ENCODE results near the gene CYTH3.
"Not testable (repeated sequence)": the region's sequence is repeated elsewhere in the genome, so short reads cannot be mapped to it uniquely, and the experiment has no call there.

Gene CYTH3

DNA sequence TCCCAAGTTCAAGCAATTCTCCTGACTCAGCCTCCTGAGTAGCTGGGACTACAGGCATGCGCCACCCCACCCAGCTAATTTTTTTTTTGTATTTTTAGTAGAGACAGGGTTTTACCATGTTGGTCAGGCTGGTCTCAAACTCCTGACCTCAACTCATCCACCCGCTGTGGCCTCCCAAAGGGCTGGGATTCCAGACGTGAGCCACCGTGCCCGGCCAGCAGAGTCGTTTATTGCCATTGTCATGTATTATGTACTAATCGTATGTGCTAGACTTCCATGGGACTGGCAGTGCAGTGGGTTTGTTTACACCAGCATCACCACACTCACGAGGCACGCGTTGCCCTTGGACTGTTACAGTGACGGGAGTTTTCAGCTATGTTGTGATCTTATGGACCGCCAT, 120.9 kb downstream of the CYTH3 start:
- DNase-seq (ENCODE audit: low read depth), result not testable (repeated sequence)

DNA sequence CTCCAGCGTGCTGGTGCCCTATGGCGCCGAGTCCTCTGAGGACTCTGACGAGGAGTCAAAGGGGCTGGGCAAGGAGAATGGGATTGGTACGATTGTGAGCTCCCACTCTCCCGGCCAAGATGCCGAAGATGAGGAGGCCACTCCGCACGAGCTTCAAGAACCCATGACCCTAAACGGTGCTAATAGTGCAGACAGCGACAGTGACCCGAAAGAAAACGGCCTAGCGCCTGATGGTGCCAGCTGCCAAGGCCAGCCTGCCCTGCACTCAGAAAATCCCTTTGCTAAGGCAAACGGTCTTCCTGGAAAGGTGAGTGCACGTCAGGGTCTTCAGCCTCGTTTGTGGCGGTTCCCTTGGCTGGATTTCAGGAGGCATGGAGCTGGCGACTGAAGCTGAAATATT, 122.4 kb downstream of the CYTH3 start:
- DNase-seq (ENCODE audit: low read depth), result no peak

DNA sequence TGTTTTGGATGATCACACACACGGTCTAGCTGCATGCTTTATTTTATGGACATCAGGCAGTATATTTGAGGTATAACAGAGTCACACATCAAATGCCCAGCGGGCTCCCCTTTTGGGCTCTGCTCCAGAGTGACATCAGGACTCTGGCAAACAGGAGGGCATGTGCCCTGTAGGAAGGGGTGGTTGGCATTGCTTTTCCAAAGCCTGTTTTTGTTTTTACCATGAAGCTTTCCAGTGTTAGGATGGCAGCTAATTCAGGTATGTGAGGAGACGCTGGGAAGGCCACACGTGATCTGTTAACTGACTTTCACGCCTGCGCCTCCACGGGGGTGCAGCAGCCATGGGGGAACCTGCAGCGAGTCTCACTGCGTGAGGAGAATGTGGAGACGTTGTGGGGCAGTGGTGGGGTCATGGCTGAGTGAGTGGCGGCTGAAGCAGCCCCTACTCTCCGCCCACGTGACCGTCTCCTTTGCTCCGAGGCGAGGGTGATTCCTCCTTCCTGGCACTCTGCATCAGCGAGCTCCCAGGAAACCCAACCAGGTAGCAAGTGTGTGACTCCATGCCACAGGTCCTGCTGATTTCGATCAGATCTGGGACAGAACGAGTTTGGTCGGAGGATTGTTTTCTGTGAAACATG, 123.6 kb downstream of the CYTH3 start:
- no peak for DNase-seq (ENCODE audit: low read depth)

DNA sequence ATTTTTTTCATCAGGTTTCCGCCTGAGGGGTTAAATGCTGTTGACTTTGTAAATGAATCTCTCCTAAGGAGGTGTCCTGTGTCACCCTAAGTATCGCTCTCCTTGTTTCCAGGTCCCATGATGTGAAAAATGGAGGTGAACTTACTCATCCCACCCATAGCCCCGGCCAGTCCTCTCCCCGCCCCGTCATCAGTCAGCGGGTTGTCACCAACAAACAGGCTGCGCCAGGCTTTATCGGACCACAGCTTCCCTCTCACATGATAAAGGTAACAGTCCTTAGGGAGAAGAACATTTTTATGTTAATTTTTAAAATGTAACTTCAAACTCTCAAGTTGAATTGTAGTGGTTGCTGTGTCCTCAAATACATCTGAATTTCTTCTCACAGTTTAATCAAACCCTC, 124.8 kb downstream of the CYTH3 start:
- DNase-seq (ENCODE audit: low read depth), result no peak

DNA sequence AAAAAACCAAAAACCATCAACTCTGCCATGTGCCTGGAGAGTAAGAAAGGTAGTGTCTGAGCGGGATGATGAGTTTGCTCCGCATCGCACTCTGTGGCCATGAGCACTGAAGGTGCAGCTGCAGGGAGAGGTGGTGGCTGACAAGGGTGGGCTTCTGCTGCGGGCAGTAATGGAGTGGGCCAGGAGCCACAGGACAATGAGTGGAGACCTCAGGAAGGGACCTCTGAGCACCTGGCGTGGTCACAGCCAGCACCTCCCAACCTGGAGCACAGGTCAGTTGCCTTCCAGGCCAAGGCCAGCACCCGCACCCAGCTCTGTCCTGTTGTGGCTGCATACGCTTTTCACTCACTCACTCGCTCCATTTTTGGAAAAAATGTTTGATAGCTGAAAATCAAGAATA, 125.8 kb downstream of the CYTH3 start:
- no peak for DNase-seq (ENCODE audit: low read depth)

DNA sequence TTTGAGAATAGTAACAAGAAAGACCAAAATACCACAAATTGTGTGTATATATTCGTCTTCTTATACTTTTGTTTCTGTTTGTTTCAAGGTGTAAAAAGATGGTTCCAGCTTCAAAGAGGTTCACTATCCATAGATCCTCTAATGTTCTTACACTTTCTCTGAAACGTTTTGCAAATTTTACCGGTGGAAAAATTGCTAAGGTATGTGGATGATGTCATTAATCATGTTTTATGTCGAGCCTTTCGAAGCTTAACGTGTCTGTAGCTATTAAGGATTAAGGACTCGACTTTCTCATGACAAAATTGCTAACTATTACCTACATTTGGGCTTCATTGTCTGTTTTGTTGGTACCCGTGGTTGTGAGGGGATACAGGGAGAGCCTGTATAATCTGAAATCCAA, 128.4 kb downstream of the CYTH3 start:
- DNase-seq (ENCODE audit: low read depth), result no peak

DNA sequence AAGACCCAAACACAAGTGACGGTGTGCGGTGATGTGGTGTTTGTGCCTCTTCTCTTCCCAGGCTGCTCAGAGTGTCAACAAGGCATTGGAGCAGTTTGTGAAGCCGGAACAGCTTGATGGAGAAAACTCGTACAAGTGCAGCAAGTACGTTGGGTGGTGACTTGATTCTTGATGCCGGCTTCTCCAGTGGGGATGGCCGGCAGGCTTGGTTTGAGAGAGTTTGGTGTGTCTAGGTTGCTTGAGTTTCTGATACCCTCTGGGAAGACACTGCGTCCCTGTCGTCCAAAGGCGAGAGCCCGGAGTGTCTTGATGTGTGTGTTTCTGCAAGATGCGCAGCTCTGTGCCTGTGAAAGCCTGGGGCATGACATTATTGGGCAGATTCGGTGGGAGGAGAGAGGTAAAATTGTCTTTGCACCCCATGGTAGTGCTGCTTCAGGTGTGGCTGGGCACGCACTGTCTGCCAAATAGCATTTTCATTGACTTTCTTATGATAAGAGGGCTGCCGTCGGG, 129.5 kb downstream of the CYTH3 start:
- no peak for DNase-seq (ENCODE audit: low read depth)

DNA sequence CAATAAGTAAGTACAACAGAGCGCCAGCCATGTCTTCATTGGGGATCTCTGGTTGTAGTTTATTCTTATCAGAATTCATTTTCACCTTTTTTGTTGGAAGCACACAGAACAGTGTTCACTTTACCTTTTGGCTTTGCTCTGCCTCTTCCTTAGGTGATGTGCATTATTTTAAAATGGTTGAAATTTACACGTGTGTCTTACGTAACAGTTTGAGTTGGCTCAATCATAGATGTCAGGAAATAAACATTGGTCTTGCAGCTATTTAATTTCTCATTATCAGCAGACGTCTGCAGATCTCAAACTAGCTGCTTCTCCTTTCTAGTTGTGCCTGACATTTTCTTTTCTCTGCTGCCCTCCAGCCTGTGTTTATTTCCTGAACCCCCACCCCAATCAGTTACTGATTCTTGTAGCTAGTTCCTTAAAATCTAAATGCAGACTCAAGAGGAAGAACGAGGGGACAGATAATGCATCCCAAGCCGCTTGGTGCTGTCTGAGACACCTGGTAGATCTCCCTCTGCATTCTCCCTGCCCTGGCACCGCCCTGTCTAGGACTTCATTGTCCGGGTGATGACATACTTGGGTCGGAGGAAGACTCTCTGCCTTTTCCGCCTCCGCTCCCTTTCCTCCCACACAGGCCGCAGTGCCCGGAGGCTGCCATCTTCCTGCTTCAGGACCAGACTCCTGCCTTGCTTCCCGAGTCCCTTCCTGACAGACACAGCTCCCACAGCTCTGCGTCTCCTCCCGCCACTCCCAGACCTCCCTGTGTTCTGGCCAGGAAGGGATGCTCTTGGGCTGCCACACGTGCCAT, 133.0 kb downstream of the CYTH3 start:
- no peak for DNase-seq (ENCODE audit: low read depth)

DNA sequence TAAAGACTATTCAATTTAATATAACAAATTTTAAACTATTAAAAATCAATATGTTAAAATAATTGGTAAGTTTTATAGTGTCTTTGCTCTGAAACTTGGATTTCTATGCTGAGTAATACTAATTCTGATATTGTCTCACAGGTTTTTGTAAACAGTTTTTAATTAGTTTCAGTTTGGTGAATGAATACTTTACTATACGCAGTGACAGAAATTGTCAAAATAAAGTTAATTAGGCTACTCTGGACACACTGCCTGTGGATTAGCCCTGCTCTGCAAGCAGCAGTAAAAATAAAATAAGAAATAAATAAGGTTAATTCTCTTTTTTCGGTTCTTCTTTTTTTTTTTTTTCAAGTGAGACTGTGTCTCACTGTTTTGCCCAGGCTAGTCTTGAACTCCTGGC, 135.9 kb downstream of the CYTH3 start:
- no peak for DNase-seq (ENCODE audit: low read depth)

DNA sequence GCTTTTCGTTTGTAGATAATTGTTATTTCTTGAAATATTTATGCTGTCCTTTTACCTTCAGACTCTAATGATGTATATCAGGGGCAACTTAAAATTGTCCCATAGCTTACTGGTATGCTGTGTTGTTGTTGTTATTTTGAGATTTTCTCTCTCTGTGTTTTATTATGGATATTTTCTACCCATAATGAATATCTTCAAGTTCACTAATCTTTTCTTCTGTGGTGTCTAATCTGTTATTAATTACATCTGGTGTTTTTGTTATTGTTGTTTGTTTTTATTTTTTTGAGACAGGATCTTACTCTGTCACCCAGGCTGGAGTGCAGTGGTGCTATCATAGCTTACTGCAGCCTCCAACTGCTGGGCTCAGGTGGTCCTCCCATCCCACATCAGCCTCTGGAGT, 139.2 kb downstream of the CYTH3 start:
- DNase-seq (ENCODE audit: low read depth), result no peak

DNA sequence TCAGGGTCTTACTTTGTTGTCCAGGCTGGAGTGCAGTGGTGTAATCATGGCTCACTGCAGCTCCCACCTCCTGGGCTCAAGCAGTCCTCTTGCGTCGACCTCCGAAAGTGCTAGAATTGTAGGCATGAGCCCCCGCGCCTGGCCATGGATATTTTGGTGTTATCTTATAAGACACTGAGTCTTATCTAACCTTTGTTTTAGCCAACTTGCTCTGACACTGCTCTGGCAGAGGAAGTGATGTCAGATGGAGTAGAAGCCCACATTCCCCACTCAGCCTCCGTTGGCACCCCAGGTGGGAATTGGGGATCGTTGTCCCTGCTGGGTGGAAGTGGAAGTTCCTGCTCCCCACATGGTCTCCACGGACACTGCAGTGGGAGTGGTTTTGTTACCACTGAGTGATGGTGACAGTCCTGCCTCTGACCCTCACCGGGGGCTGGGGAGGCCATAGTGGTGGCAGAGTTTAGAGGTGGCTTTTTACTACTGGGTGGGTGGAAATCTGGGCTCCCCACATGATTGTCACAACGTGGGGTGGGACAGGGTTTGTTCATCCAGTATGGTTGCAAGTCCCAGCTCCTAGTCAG, 142.3 kb downstream of the CYTH3 start:
- no peak for DNase-seq (ENCODE audit: low read depth)

DNA sequence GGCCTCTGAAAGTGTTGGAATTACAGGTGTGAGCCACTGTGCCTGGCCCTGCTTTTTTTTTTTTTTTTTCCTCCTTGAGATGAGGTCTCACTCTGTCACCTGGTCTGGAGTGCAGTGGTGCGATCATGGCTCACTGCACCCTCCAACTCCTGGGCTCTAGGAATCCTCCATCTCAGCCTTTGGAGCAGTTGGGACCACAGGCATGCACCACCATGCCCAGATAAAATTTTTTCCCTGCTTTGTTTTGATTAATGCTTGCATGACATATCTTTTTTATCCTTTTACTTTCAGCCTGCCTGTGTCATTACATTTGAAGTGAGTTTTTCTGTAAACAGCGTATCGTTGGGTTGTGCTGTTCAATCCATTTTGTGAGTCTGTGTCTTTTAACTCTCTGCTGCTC, 144.2 kb downstream of the CYTH3 start:
- no peak for DNase-seq (ENCODE audit: low read depth)

DNA sequence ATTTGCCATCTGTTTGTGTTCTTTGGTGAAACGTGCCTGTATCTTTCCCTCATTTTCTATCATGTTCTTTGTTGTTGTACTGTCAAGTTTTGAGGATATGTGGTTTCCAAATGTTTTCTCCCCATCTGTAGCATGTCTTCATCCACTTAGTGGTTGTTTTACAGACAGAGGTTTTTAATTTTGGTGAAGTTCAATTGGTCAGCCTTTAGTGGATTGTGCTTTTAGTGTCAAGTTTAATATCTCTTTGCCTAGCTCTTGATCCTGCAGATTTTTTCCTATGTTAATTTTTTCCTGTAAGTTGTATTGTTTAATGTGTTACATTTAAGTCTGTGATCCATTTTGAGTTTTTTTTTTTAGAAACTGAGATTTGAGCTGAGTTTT, 145.3 kb downstream of the CYTH3 start:
- DNase-seq (ENCODE audit: low read depth), result no peak

DNA sequence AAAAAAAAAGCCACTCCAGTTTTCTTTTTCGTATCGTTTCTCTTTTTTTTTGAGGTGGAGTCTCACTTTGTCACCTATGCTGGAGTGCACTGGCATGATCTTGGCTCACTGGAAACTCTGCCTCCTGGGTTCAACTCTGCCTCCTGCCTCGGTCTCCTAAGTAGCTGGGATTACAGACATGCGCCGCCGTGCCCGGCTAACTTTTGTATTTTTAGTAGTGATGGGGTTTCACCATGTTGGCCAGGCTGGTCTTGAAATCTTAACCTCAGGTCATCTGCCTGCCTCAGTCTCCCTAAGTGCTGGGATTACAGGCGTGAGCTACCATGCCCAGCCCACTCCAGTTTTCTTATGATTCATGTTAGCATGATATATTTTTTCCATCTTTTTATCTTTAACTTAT, 148.6 kb downstream of the CYTH3 start:
- no peak for DNase-seq (ENCODE audit: low read depth)

DNA sequence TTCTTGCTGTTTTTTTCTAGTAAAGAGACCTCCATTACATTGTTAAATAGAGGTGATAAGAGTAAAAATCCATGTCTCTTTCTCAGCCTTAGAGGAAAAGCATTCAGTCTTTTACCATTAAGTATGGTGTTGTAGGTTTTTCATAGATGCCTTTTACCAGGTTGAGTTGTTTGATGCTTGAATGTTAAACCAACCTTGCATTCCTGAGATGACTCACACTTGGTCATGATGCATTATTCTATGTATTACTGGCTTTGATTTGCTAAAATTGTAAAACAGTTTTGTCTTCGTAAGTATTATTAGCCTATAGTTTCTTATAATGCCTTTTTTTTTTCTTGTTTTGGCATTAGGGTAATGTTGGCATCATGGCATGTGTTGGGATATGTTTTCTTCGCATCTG, 151.3 kb downstream of the CYTH3 start:
- DNase-seq (ENCODE audit: low read depth), result no peak

DNA sequence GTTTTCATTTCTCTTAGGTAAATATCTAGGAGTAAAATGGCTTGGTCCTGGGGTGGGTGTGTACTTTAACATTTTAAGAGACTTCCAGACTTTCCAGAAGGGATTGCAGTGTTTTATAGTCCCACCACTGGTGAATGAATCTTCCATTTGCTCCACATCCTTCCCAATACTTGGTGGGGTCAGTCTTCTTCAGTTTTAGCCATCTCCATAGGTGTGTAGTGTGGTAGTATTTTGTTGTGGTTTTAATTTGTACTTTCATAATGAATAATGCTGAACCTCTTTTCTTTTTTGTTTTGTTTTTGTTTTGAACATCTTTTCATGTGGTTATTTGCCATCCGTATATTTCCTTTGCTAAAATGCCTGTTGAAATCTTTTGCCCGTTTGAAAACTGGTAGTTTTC, 154.9 kb downstream of the CYTH3 start:
- no peak for DNase-seq (ENCODE audit: low read depth)

DNA sequence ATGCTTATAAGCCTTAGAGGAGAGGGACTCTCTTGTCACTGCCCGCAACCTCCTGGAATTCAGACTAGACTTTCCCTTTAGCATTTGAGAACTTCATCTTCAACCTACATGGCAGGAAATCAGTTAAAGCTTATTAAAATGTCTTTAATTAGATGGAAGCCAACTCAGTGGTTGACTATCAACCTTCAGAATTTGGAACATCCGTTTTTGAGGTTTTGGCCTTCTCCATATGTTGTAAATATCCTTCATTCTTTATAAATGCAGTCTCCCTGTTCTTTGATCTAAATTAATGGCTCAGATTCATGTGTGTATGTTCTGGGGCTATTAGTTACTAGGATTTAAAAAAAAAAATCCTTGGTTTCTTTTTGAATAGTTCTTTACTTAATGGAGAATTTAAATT, 156.2 kb downstream of the CYTH3 start:
- DNase-seq (ENCODE audit: low read depth), result no peak

All from stimulated activated CD4-positive, alpha-beta T cell treated with anti-CD3 and anti-CD28 coated beads, Interleukin-2, amount 100 ng/mL, for 4 hours (primary cell).